CD4-positive, alpha-beta T cell treated with Interleukin-1 beta for 1 hour (primary cell): ENCODE results near the gene UBA5.
"Not testable (repeated sequence)": the region's sequence is repeated elsewhere in the genome, so short reads cannot be mapped to it uniquely, and the experiment has no call there.

ENCODE experiments used
- DNase-seq, 2 donors: peaks; one replicate each; pipeline ENCODE4 v3.0.0-alpha.2; 2020 to 2022

UBA5 gene

GRCh38 chr3:132660052-132660810 is at the start of gene UBA5:
UBA5 (plus strand) TSS chr3:132660329; CDS start chr3:132660538, 209 bp downstream.
- DNase-seq: peak; percentile 67 to 72

- DNase-seq: not testable (repeated sequence)
Measured at GRCh38 chr3:132615301-132615700, 44.8 kb upstream of the UBA5 start.

GRCh38 chr3:132615881-132616280 is 44.2 kb upstream of the UBA5 start:
- DNase-seq: no peak

GRCh38 chr3:132616780-132617179 is 43.3 kb upstream of the UBA5 start:
- no peak for DNase-seq

GRCh38 chr3:132622148-132622547 is 38.0 kb upstream of the UBA5 start:
- no peak for DNase-seq

- DNase-seq: no peak
Measured at GRCh38 chr3:132622761-132623160, 37.4 kb upstream of the UBA5 start.

GRCh38 chr3:132623646-132624045 is 36.5 kb upstream of the UBA5 start:
- no peak for DNase-seq

- DNase-seq: no peak
Measured at GRCh38 chr3:132624790-132625189, 35.3 kb upstream of the UBA5 start.

GRCh38 chr3:132625613-132626012 is 34.5 kb upstream of the UBA5 start:
- DNase-seq: no peak

GRCh38 chr3:132626955-132627354 is 33.2 kb upstream of the UBA5 start:
- DNase-seq: no peak

GRCh38 chr3:132628157-132628556 is 32.0 kb upstream of the UBA5 start:
- DNase-seq: no peak

- no peak for DNase-seq
Measured at GRCh38 chr3:132629928-132630327, 30.2 kb upstream of the UBA5 start.

GRCh38 chr3:132630612-132631011 is 29.5 kb upstream of the UBA5 start:
- DNase-seq: no peak

GRCh38 chr3:132635052-132635451 is 25.1 kb upstream of the UBA5 start:
- DNase-seq: no peak

- DNase-seq: no peak
Measured at GRCh38 chr3:132637590-132637989, 22.5 kb upstream of the UBA5 start.

GRCh38 chr3:132638706-132639105 is 21.4 kb upstream of the UBA5 start:
- DNase-seq: no peak

- DNase-seq: not testable (repeated sequence)
Measured at GRCh38 chr3:132641427-132641826, 18.7 kb upstream of the UBA5 start.

- peak in 1 of 2 donors; percentile 34 for DNase-seq
Measured at GRCh38 chr3:132641837-132642538, 18.1 kb upstream of the UBA5 start.

- DNase-seq: no peak
Measured at GRCh38 chr3:132642539-132642847, 17.6 kb upstream of the UBA5 start.

- DNase-seq: no peak
Measured at GRCh38 chr3:132643366-132643765, 16.8 kb upstream of the UBA5 start.

GRCh38 chr3:132645058-132645457 is 15.1 kb upstream of the UBA5 start:
- no peak for DNase-seq

- DNase-seq: no peak
Measured at GRCh38 chr3:132650153-132650552, 10.0 kb upstream of the UBA5 start.

GRCh38 chr3:132652640-132653270 is 7.4 kb upstream of the UBA5 start:
- DNase-seq: no peak

GRCh38 chr3:132654190-132654589 is 5.9 kb upstream of the UBA5 start:
- DNase-seq: no peak
